Measurements from ENCODE around the gene UNCX.

UNCX gene

GRCh38 chr7:1243964-1244416 lies 11.3 kb downstream of the UNCX start:
- no peak for DNase-seq (ENCODE audit: low spot score)

DNA sequence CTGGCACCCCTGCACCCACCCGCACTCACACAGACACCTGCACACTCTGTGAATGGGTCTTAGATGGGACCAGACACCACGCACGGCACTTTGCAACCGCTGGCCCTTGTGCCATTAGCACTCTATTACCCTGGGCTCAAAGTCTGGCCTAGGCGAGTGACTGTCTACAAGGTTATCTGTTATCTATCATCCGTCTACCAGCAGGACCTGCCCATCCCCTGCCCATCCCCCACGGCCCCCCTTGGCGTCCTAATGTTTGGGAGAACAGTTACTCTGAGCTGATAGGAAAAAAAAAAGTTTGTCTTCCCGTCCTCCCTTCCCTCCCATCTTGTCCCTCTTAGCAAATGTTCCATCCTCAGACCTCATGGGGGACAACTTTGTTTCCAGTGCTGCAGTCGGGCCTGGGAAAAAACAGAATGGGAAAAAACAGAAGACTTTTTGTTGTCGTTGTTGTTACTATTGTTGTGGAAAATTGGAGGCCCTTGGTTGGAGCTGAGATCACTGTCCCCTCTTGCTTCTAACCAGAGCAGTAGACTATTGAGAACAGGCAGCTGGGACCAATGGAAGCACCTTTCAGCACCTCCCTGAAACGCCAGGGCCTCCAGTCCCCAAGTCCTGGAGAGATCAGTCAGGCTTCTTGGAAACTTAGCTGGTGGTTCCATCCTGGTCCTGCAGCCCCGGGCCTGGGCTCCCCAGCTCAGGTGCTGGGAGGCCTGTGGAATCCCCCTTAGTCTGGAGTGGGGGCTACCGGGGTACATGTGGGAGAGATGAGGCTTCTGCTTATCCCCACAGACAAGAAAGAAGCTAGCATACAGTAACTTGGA lies 12.2 kb downstream of the UNCX start:
- no peak for DNase-seq (ENCODE audit: low spot score)

GRCh38 chr7:1245524-1246050 lies 12.9 kb downstream of the UNCX start:
- no peak for DNase-seq (ENCODE audit: low spot score)

DNA sequence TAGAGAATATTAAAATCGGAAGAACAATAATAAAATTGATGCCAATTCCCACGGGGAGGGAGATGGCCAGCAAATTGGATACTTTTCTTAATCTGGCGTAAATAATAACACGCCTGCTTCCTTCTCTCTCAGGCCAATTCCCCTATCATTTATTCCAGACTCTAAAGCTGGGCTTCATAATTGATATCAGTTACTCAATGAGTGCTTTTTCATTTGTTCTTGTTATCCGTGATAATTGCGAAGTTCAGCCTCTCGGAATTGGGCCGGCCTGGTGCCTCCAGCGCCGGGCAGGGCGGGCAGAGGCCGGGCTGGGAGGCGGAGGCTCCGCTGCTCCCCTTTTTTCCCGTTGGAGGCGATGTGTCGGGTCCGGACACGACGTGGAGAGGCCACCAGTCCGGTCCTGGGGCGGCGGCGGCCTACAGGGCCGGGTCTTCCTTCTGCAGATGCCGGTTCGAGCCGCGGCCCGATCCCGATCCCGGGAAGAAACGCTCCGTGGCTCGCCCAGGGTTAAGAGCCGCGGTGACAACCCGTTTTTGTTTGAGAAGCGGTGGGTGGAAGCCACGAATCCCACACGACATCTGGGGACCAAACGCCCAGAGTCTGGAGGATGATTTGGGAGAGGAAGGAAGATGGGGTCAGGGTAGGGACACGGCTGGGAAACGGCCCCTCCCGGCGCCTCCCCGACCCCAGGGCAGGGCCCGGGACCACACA lies 13.6 kb downstream of the UNCX start:
- DNase-seq (ENCODE audit: low spot score), result no peak

- DNase-seq (ENCODE audit: low spot score), result no peak
Observed at GRCh38 chr7:1246871-1247526, 14.3 kb downstream of the UNCX start.

- peak; percentile 66 for DNase-seq (ENCODE audit: low spot score)
Observed at GRCh38 chr7:1247527-1248041, 14.9 kb downstream of the UNCX start.

DNA sequence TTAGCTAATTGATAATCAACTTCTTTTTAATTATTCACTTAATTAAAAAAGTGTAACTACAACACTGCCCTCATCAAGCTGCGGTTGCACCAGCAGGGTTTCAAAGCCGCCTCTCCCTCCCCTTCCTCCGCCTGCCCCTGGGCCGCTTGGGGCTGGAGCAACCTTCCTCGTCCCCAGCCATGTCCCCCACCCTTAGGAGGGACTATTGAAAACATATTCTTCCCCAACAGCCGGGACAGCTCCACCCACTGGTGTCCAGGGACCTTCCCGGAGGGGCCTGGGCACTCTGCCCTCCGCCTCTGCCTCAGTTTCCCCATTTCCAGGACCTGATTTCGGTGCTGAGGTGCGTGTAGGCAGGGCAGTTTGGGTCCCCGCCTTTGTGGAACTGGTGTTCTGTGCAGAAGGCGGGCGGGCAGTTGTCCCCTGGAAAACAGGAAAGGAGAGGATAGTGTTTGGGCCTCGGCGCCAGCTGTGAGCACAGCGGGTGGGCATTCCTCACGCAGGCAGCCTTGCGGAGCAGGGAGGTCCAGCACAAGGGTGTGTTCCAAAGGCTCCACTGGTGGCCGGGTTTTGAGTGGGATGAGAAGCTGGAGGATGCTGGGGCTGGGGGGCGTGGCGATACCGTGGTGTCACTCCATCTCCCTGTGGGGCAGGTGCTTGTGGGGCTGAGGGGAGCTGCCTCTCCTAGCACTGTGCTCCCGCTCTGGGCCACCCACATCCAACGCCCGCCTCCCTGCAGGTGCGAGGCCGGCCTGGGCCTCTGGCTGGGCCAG lies 15.7 kb downstream of the UNCX start:
- no peak for DNase-seq (ENCODE audit: low spot score)

DNA sequence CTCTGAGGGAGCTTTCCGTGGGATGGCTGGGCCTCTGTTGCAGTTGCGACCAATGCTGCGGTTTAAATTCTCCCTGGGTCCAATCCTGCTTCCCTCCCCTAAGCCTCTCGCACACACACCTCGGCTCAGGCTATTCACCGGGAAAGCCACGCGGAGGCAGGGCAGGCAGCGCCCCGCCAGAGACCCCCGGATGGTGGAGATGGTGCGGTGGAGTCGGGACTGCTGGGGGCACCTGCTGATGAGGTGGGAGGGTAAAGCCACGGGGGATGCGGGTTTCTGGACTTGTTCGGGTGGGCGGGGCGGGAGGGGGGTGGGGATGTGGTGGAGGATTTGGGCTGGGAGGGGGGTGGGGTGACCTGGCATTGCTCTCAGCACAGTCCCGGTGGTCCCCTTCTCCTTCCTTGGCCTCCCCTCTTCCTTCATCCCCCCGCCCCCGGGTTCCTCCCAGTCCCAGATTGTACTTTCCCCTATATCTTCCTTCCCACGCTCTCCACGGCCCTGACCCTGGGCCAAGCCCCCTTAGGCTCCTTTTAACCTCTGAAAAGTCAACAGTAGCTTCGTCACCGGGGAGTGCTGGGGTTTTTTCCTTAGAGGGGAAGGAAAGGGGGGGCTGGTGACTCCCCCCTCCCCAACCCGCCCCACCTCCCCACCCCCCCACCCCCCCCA lies 16.4 kb downstream of the UNCX start:
- DNase-seq (ENCODE audit: low spot score), result no peak

GRCh38 chr7:1249731-1250130 lies 17.1 kb downstream of the UNCX start:
- DNase-seq (ENCODE audit: low spot score), result no peak

GRCh38 chr7:1250901-1251300 lies 18.2 kb downstream of the UNCX start:
- no peak for DNase-seq (ENCODE audit: low spot score)

GRCh38 chr7:1251796-1252539 lies 19.3 kb downstream of the UNCX start:
- DNase-seq (ENCODE audit: low spot score), result no peak

GRCh38 chr7:1252540-1253090 lies 19.9 kb downstream of the UNCX start:
- DNase-seq (ENCODE audit: low spot score), result no peak

DNA sequence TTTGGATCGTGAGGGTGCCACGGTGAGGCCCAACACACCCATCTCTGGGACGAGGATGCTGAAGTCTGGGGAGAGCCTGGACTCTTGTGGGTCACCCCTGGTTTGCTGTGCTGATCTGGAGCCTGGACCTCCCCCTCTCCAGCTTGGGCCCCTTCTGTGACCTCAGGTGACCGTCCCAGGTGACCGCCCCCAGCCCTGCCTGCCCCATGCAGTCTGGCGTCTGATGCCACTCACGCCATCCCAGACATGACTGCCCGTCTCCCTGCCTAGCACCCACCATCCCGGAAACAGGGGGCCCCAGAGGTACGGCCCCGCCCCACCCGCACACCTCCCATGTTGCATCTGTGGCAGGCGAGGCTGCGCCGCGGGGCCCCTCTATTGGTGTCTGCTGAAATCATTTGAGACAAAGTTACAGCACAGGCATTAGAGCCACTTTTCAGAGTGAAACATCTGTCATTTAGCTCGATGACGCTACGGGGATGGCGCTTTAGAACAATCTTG lies 21.1 kb downstream of the UNCX start:
- DNase-seq (ENCODE audit: low spot score), result no peak

GRCh38 chr7:1254281-1255079 lies 21.8 kb downstream of the UNCX start:
- DNase-seq (ENCODE audit: low spot score), result no peak

- no peak for DNase-seq (ENCODE audit: low spot score)
Observed at GRCh38 chr7:1255080-1255816, 22.6 kb downstream of the UNCX start.

GRCh38 chr7:1255817-1256340 lies 23.2 kb downstream of the UNCX start:
- no peak for DNase-seq (ENCODE audit: low spot score)

DNA sequence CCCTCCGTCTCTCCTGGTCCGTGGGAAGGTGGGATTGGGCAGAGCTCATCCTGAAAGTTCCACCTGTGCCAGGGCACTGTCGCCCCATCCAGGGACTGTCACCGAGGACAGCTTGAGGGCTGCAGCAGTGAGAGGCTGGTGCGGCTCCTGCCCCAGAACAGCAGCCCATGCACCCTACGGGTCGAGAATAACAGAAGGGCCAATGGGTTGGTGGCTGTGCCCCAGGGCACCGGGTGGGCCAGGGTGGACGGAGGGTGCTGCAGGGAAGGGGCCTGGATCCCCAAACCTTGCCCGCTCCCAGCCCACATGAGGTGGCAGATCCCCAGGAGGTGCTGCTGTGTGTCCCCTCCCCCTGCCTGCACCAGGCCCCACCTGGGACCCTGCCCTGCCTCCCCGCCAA lies 23.9 kb downstream of the UNCX start:
- DNase-seq (ENCODE audit: low spot score), result no peak

DNA sequence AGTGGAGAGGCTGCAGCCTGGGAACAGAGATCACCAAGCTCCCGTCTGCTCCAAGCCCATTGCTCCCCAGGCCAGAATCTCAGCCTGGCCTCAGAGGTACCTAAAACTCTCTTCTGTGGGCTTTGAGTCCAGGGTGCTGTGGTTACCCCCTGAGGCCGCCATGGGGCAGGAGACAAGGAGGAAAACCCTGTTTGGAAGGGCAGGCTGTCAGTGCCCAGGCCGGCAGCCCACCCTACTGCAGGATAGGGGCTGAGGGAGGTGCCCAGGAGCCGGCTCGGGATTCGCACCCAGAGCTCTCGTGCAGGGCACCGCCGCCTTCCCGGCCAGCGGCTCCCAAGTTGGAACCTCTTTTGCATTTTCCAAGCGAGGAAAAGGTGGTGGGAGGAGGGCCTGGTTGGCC lies 24.5 kb downstream of the UNCX start:
- no peak for DNase-seq (ENCODE audit: low spot score)

All from AG20443 (cell line).